ENCODE measurements around the gene UBE2N.
"Not testable (repeated sequence)": the region's sequence is repeated elsewhere in the genome, so short reads cannot be mapped to it uniquely, and the experiment has no call there.

The UBE2N gene

GRCh38 chr12:93397412-93397811, 44.3 kb downstream of the UBE2N start:
- TF ChIP-seq ZFX (IDR thresholded peaks at IDR 0.05) (no peak), CTCF (conservative IDR thresholded peaks at IDR 0.05) (no peak)
- no peak overlapping the region for H3K27ac ChIP-seq

DNA sequence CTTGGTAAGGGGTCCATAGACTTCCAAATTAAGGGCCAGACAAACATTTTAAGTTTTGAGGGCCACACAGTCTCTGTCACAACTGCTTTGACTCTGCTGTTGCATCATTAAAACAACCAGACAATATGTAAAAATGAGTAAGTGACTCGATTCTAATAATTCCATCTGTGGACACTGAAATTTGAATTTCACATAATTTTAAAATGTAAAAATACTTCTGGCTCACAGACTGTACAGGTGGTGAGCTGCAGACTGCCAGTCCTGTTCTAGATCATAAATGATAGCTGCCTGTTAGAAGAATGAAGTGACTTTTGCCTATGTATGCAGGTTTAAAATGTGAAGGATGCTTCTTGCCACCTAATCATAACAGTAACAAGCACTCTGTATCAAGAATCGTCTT, 48.3 kb downstream of the UBE2N start:
- no peak overlapping the region for H3K27ac ChIP-seq
- TF ChIP-seq CTCF (conservative IDR thresholded peaks at IDR 0.05) (no peak), ZFX (IDR thresholded peaks at IDR 0.05) (no peak)

DNA sequence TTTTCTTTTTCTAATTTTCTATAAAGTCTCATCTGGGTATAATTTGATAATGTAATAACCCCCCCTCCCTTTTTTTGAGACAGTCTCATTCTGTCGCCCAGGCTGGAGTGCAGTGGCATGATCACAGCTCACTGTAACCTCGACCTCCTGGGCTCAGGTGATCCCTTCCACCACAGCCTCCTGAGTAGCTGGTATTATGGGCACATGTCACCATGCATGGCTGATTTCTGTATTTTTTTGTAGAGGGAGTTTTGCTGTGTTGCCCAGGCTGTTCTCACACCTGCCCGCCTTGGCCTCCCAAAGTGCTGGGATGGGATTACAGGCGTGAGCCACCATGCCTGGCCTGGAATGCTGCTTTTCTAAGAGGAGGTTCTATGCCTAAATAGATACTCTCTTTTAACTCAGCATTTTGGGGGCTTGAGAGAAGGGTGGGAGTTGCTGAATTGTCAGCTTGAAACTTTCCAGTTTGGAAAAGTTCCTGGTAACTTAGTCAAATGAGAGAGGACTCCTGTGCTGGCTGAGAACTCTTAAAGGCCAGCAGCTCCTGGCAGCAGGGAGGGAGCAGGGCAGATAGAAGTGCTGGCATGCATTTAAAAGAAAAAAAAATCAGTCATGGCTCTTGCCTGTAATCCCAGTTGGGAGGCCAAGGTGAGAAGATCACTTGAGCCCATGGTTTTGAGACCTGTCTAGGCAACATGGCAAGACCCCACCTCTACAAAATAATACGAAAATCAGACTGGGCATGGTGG, 51.0 kb downstream of the UBE2N start:
- TF ChIP-seq CTCF (conservative IDR thresholded peaks at IDR 0.05) (no peak), ZFX (IDR thresholded peaks at IDR 0.05) (no peak)

DNA sequence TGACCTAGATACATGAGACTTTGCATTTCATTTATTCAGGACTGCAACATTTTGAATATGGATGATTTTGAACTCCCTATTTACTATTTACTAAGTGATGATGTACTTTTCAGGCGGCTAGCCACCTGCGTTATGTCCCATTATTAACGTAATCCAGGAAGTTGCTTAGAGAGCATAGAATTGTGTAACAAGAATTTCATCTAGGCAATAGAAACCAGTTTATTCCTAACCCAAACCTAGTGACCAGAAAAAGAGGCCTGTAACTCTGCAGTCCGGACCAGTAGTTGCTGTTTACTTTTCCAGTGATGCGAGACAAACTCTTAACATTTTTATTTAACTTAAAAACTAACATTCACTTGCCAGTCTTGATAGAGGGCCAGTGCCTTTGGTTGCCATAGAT, 51.7 kb downstream of the UBE2N start:
- peak overlapping the region; percentile 48; the same call in 1 of the 2 replicates for H3K27ac ChIP-seq
- TF ChIP-seq CTCF (conservative IDR thresholded peaks at IDR 0.05) (no peak), ZFX (IDR thresholded peaks at IDR 0.05) (no peak)

More for the DNA sequence above, 51.0 kb downstream of the UBE2N start:
- H3K27ac ChIP-seq = peak overlapping the region; percentile 61

DNA sequence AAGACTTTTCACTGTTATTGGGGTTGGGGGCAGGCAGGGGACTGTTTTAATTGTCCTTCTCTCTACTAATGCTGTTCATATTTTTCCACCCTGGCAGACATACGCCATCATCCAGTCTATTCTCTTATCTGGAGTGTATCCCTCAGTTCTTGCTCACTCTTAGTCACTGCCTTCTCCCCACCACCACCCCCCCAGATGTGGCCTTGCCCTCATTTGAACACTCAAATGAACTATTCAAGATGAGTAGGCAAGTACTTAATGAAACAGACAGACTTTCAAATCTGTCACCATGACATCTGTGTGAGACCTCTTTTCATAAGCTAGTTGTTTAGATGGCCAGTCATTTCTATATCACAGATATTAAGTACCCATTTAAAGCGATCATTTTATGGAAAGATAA, 54.0 kb downstream of the UBE2N start:
- no peak overlapping the region for H3K27ac ChIP-seq
- TF ChIP-seq ZFX (IDR thresholded peaks at IDR 0.05) (no peak), CTCF (conservative IDR thresholded peaks at IDR 0.05) (no peak)

DNA sequence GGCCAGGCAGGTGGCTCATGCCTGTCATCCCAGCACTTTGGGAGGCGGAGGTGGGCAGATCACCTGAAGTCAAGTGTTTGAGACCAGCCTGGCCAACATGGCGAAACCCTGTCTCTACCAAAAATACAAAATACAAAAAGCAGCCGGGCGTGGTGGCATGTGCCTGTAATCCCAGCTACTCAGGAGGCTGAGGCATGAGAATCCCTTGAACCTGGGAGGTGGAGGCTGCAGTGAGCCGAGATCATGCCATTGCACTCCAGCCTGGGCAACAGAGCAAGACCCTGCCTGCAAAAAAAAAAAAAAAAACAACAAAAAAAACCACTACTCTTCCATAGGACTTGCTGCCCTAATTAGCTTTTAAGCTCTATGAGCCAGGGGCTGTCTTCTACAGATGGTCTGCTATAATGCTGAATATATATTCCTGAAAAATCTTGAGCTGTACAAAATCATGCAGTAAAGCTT, 59.7 kb downstream of the UBE2N start:
- not testable (repeated sequence) for H3K27ac ChIP-seq

DNA sequence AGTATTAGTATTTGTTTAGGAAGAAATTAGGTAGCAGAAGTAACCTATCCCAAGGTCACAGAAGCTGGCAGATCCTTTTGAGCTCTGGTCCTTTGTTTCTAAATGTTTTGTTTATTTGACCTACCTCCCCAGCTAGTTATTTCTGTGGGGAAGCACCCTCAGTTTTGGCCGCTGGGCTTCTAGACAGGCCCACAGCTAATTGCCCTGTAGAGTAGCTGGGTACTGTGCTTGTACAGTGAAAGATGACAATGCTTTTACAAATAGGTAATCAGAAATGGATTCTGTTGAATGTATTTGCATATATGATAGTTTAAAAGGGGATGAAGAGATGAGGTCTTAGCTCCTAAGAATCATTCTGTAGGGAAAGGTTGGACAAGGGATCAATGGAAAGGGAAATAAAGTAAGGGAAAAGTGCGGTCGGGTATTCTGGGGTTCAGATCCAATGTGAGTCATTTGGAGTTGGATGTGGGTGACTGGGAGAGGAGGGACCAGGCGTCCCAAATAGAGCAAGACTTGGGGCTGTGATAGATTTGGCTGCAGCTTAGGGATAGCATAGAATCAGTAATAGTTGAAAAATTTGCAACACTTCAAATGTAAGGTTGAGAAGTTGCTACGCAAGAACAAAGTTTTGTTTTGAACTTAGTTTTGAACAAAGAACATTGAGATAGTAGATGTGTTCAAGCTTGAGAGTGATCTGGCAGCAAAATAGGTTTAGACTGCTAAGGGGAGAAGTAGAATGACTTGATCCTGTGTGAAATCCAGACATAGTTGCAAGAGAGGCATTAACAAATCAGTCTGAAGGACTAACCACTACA, 60.4 kb downstream of the UBE2N start:
- H3K27ac ChIP-seq = no peak overlapping the region
- TF ChIP-seq ZFX (IDR thresholded peaks at IDR 0.05) (no peak), CTCF (conservative IDR thresholded peaks at IDR 0.05) (no peak)

Measured in C4-2B (cell line).